HG03354 (cell line): ENCODE data around the gene NKAIN2.
A peak's percentile ranks its signal among the peaks of the same experiment; 100 is the strongest.

ENCODE experiments used
- ATAC-seq: cut with Tn5 transposase; IDR thresholded peaks from one replicate; pipeline ENCODE4 v1.9.1; 2021; ENCODE audit warnings: mild to moderate bottlenecking; ENCODE audit not compliant: unreplicated experiment, poor library complexity, severe bottlenecking

Gene NKAIN2

GRCh38 chr6:124800222-124800621, 996.6 kb downstream of the NKAIN2 start:
- no peak for ATAC-seq

- no peak for ATAC-seq
Measured at GRCh38 chr6:124812067-124812466, 1008.4 kb downstream of the NKAIN2 start.

GRCh38 chr6:124819346-124819745, 1015.7 kb downstream of the NKAIN2 start:
- no peak for ATAC-seq

GRCh38 chr6:124822204-124822613, 1018.5 kb downstream of the NKAIN2 start:
- no peak for ATAC-seq

- ATAC-seq, result no peak
Measured at GRCh38 chr6:124822721-124823120, 1019.1 kb downstream of the NKAIN2 start.

- no peak for ATAC-seq
Measured at GRCh38 chr6:124823240-124824111, 1019.8 kb downstream of the NKAIN2 start.

GRCh38 chr6:124825564-124825963, 1021.9 kb downstream of the NKAIN2 start:
- no peak for ATAC-seq

- ATAC-seq, result no peak
Measured at GRCh38 chr6:124829822-124830221, 1026.2 kb downstream of the NKAIN2 start.

- ATAC-seq, result no peak
Measured at GRCh38 chr6:124830506-124830905, 1026.8 kb downstream of the NKAIN2 start.

GRCh38 chr6:124854338-124854922, 1050.8 kb downstream of the NKAIN2 start:
- ATAC-seq, result no peak

GRCh38 chr6:124857746-124858145, 1054.1 kb downstream of the NKAIN2 start:
- no peak for ATAC-seq

GRCh38 chr6:124858564-124858963, 1054.9 kb downstream of the NKAIN2 start:
- no peak for ATAC-seq

- ATAC-seq, result no peak
Measured at GRCh38 chr6:124859366-124859765, 1055.7 kb downstream of the NKAIN2 start.

GRCh38 chr6:124866040-124866439, 1062.4 kb downstream of the NKAIN2 start:
- ATAC-seq, result peak; percentile 49

- ATAC-seq, result no peak
Measured at GRCh38 chr6:124867121-124867520, 1063.5 kb downstream of the NKAIN2 start.

- no peak for ATAC-seq
Measured at GRCh38 chr6:124868481-124868880, 1064.8 kb downstream of the NKAIN2 start.

GRCh38 chr6:124869416-124869815, 1065.8 kb downstream of the NKAIN2 start:
- ATAC-seq, result no peak

- ATAC-seq, result no peak
Measured at GRCh38 chr6:124870611-124871459, 1067.2 kb downstream of the NKAIN2 start.

- ATAC-seq, result peak; percentile 85
Measured at GRCh38 chr6:124872361-124873065, 1068.8 kb downstream of the NKAIN2 start.

GRCh38 chr6:124873066-124873410, 1069.4 kb downstream of the NKAIN2 start:
- ATAC-seq, result peak; percentile 26
